GM11168 (cell line): ENCODE data around the gene UBAP2L.

ENCODE experiments used
- in situ Hi-C: fragments of 300-500 bp; cut with MboI; formaldehyde crosslinking; loops from one replicate; pipeline ENCODE4 v1.12.0; 2022; ENCODE audit warnings: low sequenced_read_pairs; ENCODE audit not compliant: unreplicated experiment

Gene UBAP2L

GRCh38 chr1:154220071-154220969 is at the start of gene UBAP2L:
TSS of gene UBAP2L (plus strand) at chr1:154220955. CDS start at chr1:154225124, 4,169 bp downstream.
- in situ Hi-C loops, result no loop called here

GRCh38 chr1:154171223-154171583 is 49.6 kb upstream of the UBAP2L start:
- in situ Hi-C loops, result no loop called here

GRCh38 chr1:154171880-154172279 is 48.9 kb upstream of the UBAP2L start:
- in situ Hi-C loops, result no loop called here

- in situ Hi-C loops, result no loop called here
Measured at GRCh38 chr1:154174654-154175053, 46.1 kb upstream of the UBAP2L start.

GRCh38 chr1:154176337-154176736 is 44.4 kb upstream of the UBAP2L start:
- in situ Hi-C loops, result no loop called here

GRCh38 chr1:154178013-154178412 is 42.7 kb upstream of the UBAP2L start:
- in situ Hi-C loops, result no loop called here

GRCh38 chr1:154178911-154179811 is 41.6 kb upstream of the UBAP2L start:
- in situ Hi-C loops, result no loop called here

GRCh38 chr1:154179946-154180687 is 40.6 kb upstream of the UBAP2L start:
- in situ Hi-C loops, result loop anchor here (5.0 kb wide), 1 partner anchor 92 kb away; the partner anchor contains the start of gene HAX1

GRCh38 chr1:154181944-154182343 is 38.8 kb upstream of the UBAP2L start:
- in situ Hi-C loops, result loop anchor here (5.0 kb wide), 1 partner anchor 90 kb away; the partner anchor contains the start of gene HAX1

- in situ Hi-C loops, result loop anchor here (5.0 kb wide), 1 partner anchor 90 kb away; the partner anchor contains the start of gene HAX1
Measured at GRCh38 chr1:154182344-154183045, 38.3 kb upstream of the UBAP2L start.

- in situ Hi-C loops, result loop anchor here (5.0 kb wide), 1 partner anchor 89 kb away; the partner anchor contains the start of gene HAX1
Measured at GRCh38 chr1:154183046-154183915, 37.5 kb upstream of the UBAP2L start.

GRCh38 chr1:154186177-154186576 is 34.6 kb upstream of the UBAP2L start:
- in situ Hi-C loops, result no loop called here

GRCh38 chr1:154186852-154187501 is 33.8 kb upstream of the UBAP2L start:
- in situ Hi-C loops, result no loop called here

- in situ Hi-C loops, result no loop called here
Measured at GRCh38 chr1:154190550-154190949, 30.2 kb upstream of the UBAP2L start.

- in situ Hi-C loops, result no loop called here
Measured at GRCh38 chr1:154191990-154192461, 28.7 kb upstream of the UBAP2L start, which contains the start of gene TPM3. TSS of gene TPM3 (minus strand) at chr1:154192100. CDS start at chr1:154192018, 82 bp downstream.

GRCh38 chr1:154192476-154192875 is 28.3 kb upstream of the UBAP2L start:
- in situ Hi-C loops, result no loop called here

- in situ Hi-C loops, result no loop called here
Measured at GRCh38 chr1:154193821-154194220, 26.9 kb upstream of the UBAP2L start.
